Left lung (tissue), 10 donors: ENCODE results near the gene IDH3G. TPM values are rescaled to one million over a fixed set of nuclear protein-coding genes. Genes with fewer than 3 reads are reported as not detected.
"Not testable (repeated sequence)": the region's sequence is repeated elsewhere in the genome, so short reads cannot be mapped to it uniquely, and the experiment has no call there.

ENCODE experiments used
- ATAC-seq: fragments of 200-7000 bp; cut with Tn5 transposase; one replicate; pipeline ENCODE4 v1.9.1; 2020; ENCODE audit warnings: moderate library complexity
- DNase-seq, 4 donors: peaks; one replicate each; pipeline ENCODE4 v3.0.0-alpha.2; 2013 to 2020
- H3K27ac ChIP-seq, 2 donors: fragments of 200-600 bp; sonication (generic) in 1 of 2; one replicate each; pipeline versions ENCODE4 v1.5.0 to v1.8.0; 2020 to 2021
- H3K27me3 ChIP-seq, 2 donors: fragments of 200-600 bp; sonication (generic) in 1 of 2; one replicate each; pipeline versions ENCODE4 v1.5.0 to v1.8.0; 2020 to 2021
- H3K36me3 ChIP-seq, 2 donors: fragments of 200-600 bp; sonication (generic) in 1 of 2; one replicate each; pipeline versions ENCODE4 v1.5.0 to v1.8.0; 2020 to 2021
- H3K4me1 ChIP-seq, 2 donors: fragments of 200-600 bp; one replicate each; pipeline ENCODE4 v1.8.0; 2021
- H3K4me3 ChIP-seq, 2 donors: fragments of 200-600 bp; sonication (generic) in 1 of 2; one replicate each; pipeline versions ENCODE4 v1.5.0 to v1.8.0; 2020 to 2021; ENCODE audit warnings: mild to moderate bottlenecking in 1 of 2
- H3K9me3 ChIP-seq, 2 donors: fragments of 200-600 bp; sonication (generic) in 1 of 2; one replicate each; pipeline versions ENCODE4 v1.5.0 to v1.8.0; 2020 to 2021
- intact Hi-C, 2 donors: fragments of 100-400 bp; cut with DNase I; formaldehyde crosslinking; loops; one replicate each; pipeline versions ENCODE4 v1.11.2 to v1.14.2; 2022
- polyA plus RNA-seq, 6 donors: library from polyadenylated mRNA; unstranded; fragments of 120-200 nt; gene quantifications; one replicate each; pipeline ENCODE4 v1.2.1, GENCODE V29; 2013; ENCODE audit not compliant: insufficient read length in 6 of 6
- total RNA-seq, 2 donors: library from RNA; stranded (reverse); fragmentation: NEBNext Ultra II Directional; extraction: Animal tissue kit (Norgen Biotek cat#: 25700); gene quantifications; one replicate each; pipeline ENCODE4 v1.2.1, GENCODE V29; 2021
- TF ChIP-seq, protein P1 (sequence below), 2 donors: fragments of 200-600 bp; sonication (generic) in 1 of 2; IDR thresholded peaks; one replicate each; pipeline versions ENCODE4 v1.5.0 to v1.8.0; 2021; ENCODE audit warnings: antibody characterized with exemption in 2 of 2
- donor health status: DM: no; HTN: yes; CAD: no.
- donor health status: DM: no; HTN: no; CAD: no.

Gene IDH3G
- total and polyA plus RNA-seq, 8 donors, result 42.4 to 72.3 (median 55.0) TPM

DNA sequence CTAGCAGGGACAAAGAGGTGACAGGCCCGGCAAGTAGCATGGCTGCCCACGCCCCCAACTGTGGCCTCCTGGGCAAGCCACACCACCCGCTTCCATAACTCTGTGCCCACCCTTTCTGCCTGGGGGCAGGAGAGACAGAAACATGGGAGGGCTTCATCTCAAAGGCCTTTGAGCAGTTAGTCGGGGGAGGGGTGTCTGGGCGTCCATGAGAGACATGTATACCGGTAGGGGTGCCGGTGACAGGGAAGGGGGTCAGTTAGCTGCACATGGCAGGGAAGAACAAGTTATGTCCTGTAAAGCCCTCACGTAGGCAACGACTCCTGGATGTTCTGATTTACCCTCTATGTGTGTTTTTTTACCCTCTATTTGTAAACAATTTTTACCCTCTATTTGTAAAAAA, 26.9 kb upstream of the IDH3G start:
- no peaks in the 10 kb centered on the region for H3K36me3 ChIP-seq
- no peak for ATAC-seq
- no peak overlapping the region for H3K27ac ChIP-seq
- DNase-seq, result no peak
- no peaks in the 10 kb centered on the region for H3K9me3 ChIP-seq
- TF ChIP-seq, protein P1, sequence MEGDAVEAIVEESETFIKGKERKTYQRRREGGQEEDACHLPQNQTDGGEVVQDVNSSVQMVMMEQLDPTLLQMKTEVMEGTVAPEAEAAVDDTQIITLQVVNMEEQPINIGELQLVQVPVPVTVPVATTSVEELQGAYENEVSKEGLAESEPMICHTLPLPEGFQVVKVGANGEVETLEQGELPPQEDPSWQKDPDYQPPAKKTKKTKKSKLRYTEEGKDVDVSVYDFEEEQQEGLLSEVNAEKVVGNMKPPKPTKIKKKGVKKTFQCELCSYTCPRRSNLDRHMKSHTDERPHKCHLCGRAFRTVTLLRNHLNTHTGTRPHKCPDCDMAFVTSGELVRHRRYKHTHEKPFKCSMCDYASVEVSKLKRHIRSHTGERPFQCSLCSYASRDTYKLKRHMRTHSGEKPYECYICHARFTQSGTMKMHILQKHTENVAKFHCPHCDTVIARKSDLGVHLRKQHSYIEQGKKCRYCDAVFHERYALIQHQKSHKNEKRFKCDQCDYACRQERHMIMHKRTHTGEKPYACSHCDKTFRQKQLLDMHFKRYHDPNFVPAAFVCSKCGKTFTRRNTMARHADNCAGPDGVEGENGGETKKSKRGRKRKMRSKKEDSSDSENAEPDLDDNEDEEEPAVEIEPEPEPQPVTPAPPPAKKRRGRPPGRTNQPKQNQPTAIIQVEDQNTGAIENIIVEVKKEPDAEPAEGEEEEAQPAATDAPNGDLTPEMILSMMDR (IDR thresholded peaks at IDR 0.05), result no peak
- H3K27me3 ChIP-seq, result peaks cover 14 to 55% of the 10 kb centered on the region in 2 donors
- H3K4me1 ChIP-seq, result no peaks in the 10 kb centered on the region
- intact Hi-C loops, result no loop called here
- H3K4me3 ChIP-seq, result no peak overlapping the region

DNA sequence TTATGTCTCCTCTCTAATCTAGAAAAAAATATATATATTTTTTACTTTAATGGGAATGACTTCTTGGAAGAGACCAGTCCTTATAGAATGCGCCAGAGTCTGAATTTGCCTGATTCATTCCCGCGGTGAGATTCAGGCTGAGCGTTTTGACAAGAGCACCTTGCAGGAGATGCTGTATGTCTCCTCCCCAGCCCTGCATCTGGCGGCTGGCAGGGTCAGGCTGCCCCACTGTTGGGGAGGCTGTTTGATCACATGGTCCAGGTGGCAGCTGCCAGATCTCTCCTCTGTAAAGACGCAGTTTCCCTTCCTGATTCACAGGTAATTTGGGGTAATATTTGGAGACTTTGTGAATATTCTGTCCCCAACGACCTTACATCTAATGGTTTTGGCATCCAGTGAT, 26.4 kb upstream of the IDH3G start:
- peaks cover 14 to 50% of the 10 kb centered on the region in 2 donors for H3K27me3 ChIP-seq
- TF ChIP-seq, protein P1 (IDR thresholded peaks at IDR 0.05), result no peak
- intact Hi-C loops, result no loop called here

DNA sequence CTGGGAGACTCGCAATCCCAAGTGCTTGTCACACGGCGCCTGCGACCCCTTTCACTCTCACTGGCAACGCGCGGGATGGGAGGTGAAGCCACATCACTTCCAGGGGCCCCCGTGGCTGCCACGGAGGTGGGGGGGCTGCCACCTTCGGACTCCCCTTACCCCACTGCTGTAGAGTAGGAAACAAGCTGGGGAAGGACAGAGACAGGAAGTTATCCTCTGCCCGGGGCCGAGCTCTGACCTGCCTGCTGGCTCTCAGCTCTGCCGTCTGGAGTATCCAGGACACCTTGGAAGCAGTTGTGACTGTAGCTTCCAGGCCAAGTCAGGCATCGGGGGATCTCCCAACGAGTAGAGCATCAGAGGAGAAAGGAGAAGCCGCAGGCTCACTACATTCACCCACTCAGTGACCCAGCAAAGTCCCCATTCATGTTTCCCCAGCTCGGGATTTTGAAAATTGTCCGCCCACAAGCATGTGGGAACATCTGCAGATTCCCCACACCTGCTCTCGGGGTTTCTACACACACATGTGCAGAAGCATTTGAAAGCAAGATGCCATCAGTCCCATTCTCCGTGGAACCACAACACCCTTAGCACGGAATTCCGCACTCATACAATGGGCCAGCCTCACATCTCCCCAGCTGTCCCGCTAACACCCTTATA, 25.3 kb upstream of the IDH3G start:
- no peak overlapping the region for H3K27ac ChIP-seq

More for the DNA sequence above, 26.4 kb upstream of the IDH3G start:
- H3K9me3 ChIP-seq, result no peaks in the 10 kb centered on the region
- H3K36me3 ChIP-seq, result no peaks in the 10 kb centered on the region
- ATAC-seq (no peak), DNase-seq (no peak)
- H3K4me3 ChIP-seq, result no peak overlapping the region
- no peak overlapping the region for H3K27ac ChIP-seq
- no peaks in the 10 kb centered on the region for H3K4me1 ChIP-seq

DNA sequence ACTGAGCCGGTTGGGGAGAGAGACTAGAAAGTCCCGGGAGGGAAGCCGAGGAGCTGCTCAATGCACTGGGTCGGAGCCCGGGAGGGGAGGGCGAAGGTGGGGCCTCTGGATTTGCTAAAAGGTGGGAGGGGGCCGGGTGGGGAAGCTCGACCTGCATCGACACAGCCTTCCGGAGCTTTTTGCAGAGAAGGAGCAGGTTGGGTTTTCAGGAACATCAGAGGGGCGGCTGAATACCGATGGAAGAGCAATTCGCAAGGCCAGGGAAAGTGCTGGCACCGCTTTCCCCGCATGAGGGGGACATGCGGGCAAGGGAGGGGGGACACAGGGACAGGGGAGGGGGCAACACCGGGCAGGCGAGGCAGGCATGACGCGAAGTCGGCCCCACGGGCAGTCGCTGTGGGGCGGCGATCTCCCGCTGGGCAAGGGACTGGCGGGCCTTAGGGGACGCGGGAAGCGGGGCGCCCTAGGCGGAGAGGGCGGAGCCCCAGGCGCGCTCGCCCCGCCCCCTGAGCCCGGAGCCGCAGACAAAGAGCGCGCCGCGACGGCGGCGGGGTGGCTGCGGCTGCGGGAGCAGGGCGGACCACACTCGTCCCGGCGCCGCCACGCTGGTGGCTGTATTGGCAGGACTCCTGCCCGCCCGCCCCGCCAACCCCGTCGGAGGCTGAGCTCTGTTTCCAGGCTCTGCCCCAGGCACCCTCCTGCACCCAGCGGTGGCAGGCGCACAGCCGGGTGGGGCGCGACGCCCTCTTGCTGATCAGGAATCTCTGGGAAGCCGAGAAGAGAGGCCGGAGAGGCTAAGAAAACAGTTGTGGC, 24.6 kb upstream of the IDH3G start:
- H3K4me1 ChIP-seq, result no peaks in the 10 kb centered on the region
- DNase-seq (peak in 2 of 4 donors; percentile 58 to 82), ATAC-seq (peak; percentile 87)
- no peaks in the 10 kb centered on the region for H3K9me3 ChIP-seq
- intact Hi-C loops, result no loop called here
- no peak overlapping the region for H3K27ac ChIP-seq
- H3K36me3 ChIP-seq, result no peaks in the 10 kb centered on the region
- peaks cover 14 to 36% of the 10 kb centered on the region in 2 donors for H3K27me3 ChIP-seq
- H3K4me3 ChIP-seq, result peak overlapping the region; percentile 27 to 34
- TF ChIP-seq, protein P1 (IDR thresholded peaks at IDR 0.05), result no peak

More for the DNA sequence above, 25.3 kb upstream of the IDH3G start:
- no peak for DNase-seq
- Histone ChIP-seq H3K9me3 (no peaks in the 10 kb centered on the region), H3K4me3 (peak overlapping the region; percentile 27 to 34), H3K27me3 (peaks cover 14 to 41% of the 10 kb centered on the region in 2 donors), H3K4me1 (no peaks in the 10 kb centered on the region), H3K36me3 (no peaks in the 10 kb centered on the region)
- ATAC-seq, result no peak
- intact Hi-C loops, result no loop called here
- TF ChIP-seq, protein P1 (IDR thresholded peaks at IDR 0.05), result no peak

DNA sequence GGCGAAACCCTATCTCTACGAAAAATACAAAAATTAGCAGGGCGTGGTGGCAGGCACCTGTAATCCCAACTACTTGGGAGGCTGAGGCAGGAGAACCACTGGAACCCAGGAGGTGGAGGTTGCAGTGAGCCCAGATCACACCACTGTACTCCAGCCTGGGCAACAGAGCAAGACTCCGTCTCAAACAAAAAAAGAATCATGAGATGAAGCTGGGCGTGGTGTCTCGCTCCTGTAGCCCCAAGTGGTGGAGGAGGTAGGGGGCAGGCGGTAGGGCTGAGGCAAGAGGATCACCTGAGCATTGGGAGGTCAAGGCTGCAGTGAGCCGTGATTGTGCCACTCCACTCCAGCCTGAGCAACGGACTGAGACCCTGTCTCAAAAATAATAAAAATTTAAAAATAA, 23.9 kb upstream of the IDH3G start:
- H3K9me3 ChIP-seq, H3K27ac ChIP-seq, intact Hi-C loops, ATAC-seq, H3K36me3 ChIP-seq, H3K4me1 ChIP-seq, H3K4me3 ChIP-seq: not testable (repeated sequence)
- peaks cover 14 to 36% of the 10 kb centered on the region in 2 donors for H3K27me3 ChIP-seq
- DNase-seq, result peak in 1 of 4 donors; percentile 1
